HepG2 (cell line): Measurements from ENCODE around the gene ADSS1. TPM values are rescaled to one million over a fixed set of nuclear protein-coding genes. Genes with fewer than 3 reads are reported as not detected.

ENCODE experiments used
- ARHGAP35 ChIP-seq: sonication (generic); formaldehyde crosslinking; IDR thresholded peaks from 2 replicates; pipeline ENCODE4 v1.9.0; 2022; ENCODE audit warnings: mild to moderate bottlenecking, inconsistent platforms, moderate library complexity, missing genetic modification reagents, borderline replicate concordance
- CREBL2 ChIP-seq: sonication (generic); formaldehyde crosslinking; IDR thresholded peaks from 2 replicates; pipeline ENCODE4 v1.8.1; 2023; ENCODE audit warnings: missing genetic modification reagents, mild to moderate bottlenecking, borderline replicate concordance
- EHMT2 ChIP-seq: fragments of 200-600 bp; sonication (generic); IDR thresholded peaks from 2 replicates; pipeline ENCODE4 v1.7.0; 2017; ENCODE audit warnings: antibody characterized with exemption, low read depth, low read length, borderline replicate concordance
- MAF1 ChIP-seq: sonication (generic); formaldehyde crosslinking; IDR thresholded peaks from 2 replicates; pipeline ENCODE4 v1.5.0; 2020; ENCODE audit warnings: missing genetic modification reagents, borderline replicate concordance
- MEF2D ChIP-seq: sonication (generic); formaldehyde crosslinking; IDR thresholded peaks from 2 replicates; pipeline ENCODE4 v1.5.1; 2020; ENCODE audit warnings: mild to moderate bottlenecking, missing genetic modification reagents
- SNAPC4 ChIP-seq: sonication (generic); formaldehyde crosslinking; IDR thresholded peaks from 2 replicates; pipeline ENCODE4 v1.4.0; 2020; ENCODE audit warnings: mild to moderate bottlenecking, missing genetic modification reagents
- TARDBP ChIP-seq: sonication (generic); formaldehyde crosslinking; IDR thresholded peaks from 2 replicates; pipeline ENCODE4 v1.8.0; 2022; ENCODE audit warnings: mild to moderate bottlenecking, missing genetic modification reagents
- THAP7 ChIP-seq: sonication (generic); formaldehyde crosslinking; IDR thresholded peaks from 2 replicates; pipeline ENCODE4 v1.8.1; 2023; ENCODE audit warnings: mild to moderate bottlenecking, missing genetic modification reagents
- TSC22D2 ChIP-seq: sonication (generic); formaldehyde crosslinking; IDR thresholded peaks from 2 replicates; pipeline ENCODE4 v1.5.1; 2020; ENCODE audit warnings: missing genetic modification reagents, mild to moderate bottlenecking, borderline replicate concordance
- ZNF142 ChIP-seq: sonication (generic); formaldehyde crosslinking; IDR thresholded peaks from 2 replicates; pipeline ENCODE4 v1.4.0; 2020; ENCODE audit warnings: missing genetic modification reagents
- ZNF263 ChIP-seq: sonication (generic); formaldehyde crosslinking; IDR thresholded peaks from 2 replicates; pipeline ENCODE4 v1.4.0; 2020; ENCODE audit warnings: missing genetic modification reagents
- ZNF704 ChIP-seq: sonication (generic); formaldehyde crosslinking; IDR thresholded peaks from 2 replicates; pipeline ENCODE4 v1.8.1; 2023; ENCODE audit warnings: mild to moderate bottlenecking, inconsistent platforms, moderate library complexity, missing genetic modification reagents, borderline replicate concordance
- ZNF781 ChIP-seq: sonication (generic); formaldehyde crosslinking; IDR thresholded peaks from 2 replicates; pipeline ENCODE4 v1.5.1; 2020; ENCODE audit warnings: borderline replicate concordance, mild to moderate bottlenecking, missing genetic modification reagents; ENCODE audit errors: not compliant biosample characterization
- ZNF879 ChIP-seq: sonication (generic); formaldehyde crosslinking; IDR thresholded peaks from 2 replicates; pipeline ENCODE4 v1.8.1; 2023; ENCODE audit warnings: missing genetic modification reagents
- polyA plus RNA-seq, 8 experiments: library from polyadenylated mRNA; depleted of rRNA in 3 of 8; stranded (reverse) in 7 of 8; unstranded in 1 of 8; fragments of >200 nt; fragmentation: Illumina TruSeq in 4 of 8; extraction: Trizol in 4 of 8; gene quantifications; 2 replicates each; pipeline versions ENCODE4 v1.2.1 to v1.2.3, GENCODE V29; 2011 to 2016; ENCODE audit warnings: low read depth in 4 of 8, missing spikeins in 1 of 8, mixed read lengths in 1 of 8; ENCODE audit not compliant: insufficient read depth in 1 of 8
- total RNA-seq, 5 experiments: library from RNA; depleted of rRNA; stranded (reverse); fragments of >200 nt; fragmentation: Illumina TruSeq; extraction: Trizol; gene quantifications; 2 replicates each; pipeline ENCODE4 v1.2.3, GENCODE V29; 2016; ENCODE audit warnings: low read depth in 1 of 5

ADSS1 gene
- total and polyA plus RNA-seq, 2 of the 13 experiments (the other 11 are each of a cell fraction or from before 2014, with no cell fraction given) = 1.0 to 36.7 TPM

- TF ChIP-seq THAP7 (CRISPR knock-in tag) (no peak), SNAPC4 (no peak), EHMT2 (no peak), MEF2D (CRISPR knock-in tag) (no peak), ZNF142 (CRISPR knock-in tag) (no peak), CREBL2 (CRISPR knock-in tag) (no peak), ZNF879 (CRISPR knock-in tag) (no peak), MAF1 (CRISPR knock-in tag) (0 out of 2 replicates have a peak, but pooled peaks have one; percentile 41), TARDBP (CRISPR knock-in tag) (peak; percentile 39; the same call in 1 of the 2 replicates), ARHGAP35 (CRISPR knock-in tag) (no peak), TSC22D2 (CRISPR knock-in tag) (no peak), ZNF781 (CRISPR knock-in tag) (no peak), ZNF263 (CRISPR knock-in tag) (no peak), ZNF704 (no peak)
These were observed at the start of gene ADSS1 (continued) for GRCh38 chr14:104723651-104724406.
